ENCODE data around the gene HARS2. TPM values are rescaled to one million over a fixed set of nuclear protein-coding genes. Genes with fewer than 3 reads are reported as not detected.
"Not testable (repeated sequence)": the region's sequence is repeated elsewhere in the genome, so short reads cannot be mapped to it uniquely, and the experiment has no call there.

HARS2 gene
- total and polyA plus RNA-seq, 4 experiments from 2014 or later, result 17.8 to 67.5 (median 44.0) TPM

GRCh38 chr5:140700177-140701144 lies 9.2 kb downstream of the HARS2 start, which contains the start of gene ZMAT2:
Gene ZMAT2 (plus strand): TSS chr5:140700447. CDS start chr5:140700461, 14 bp downstream.
- peak within 1 kb of the TSS; percentile 48 to 91 for H3K4me3 ChIP-seq (ENCODE audit: low read length in 2 of 2)
- H3K27me3 ChIP-seq (ENCODE audit: insufficient read depth, low read length), result no peaks in the 10 kb centered on the region
- H3K27ac Mint-ChIP-seq, result peak within 1 kb of the TSS; percentile 91 to 99 (median 98)
- CTCF ChIA-PET (ENCODE audit: partially characterized antibody), result interaction anchor here (0.8 to 3.7 kb wide), 8 partner anchors 7 to 348 kb away, joined by 3 to 15 read pairs (median 3); partner anchors contain the start of genes IK and NDUFA2
- intact Hi-C loops (cut with micrococcal nuclease), result loop anchor here (1.0 to 10.0 kb wide), 8 partner anchors 9 to 596 kb away; partner anchors contain the start of genes ANKHD1, APBB3, HARS1 and HARS2
- H3K27ac ChIP-seq (ENCODE audit: low read depth, low read length), result peak within 1 kb of the TSS; percentile 80
- POLR2A ChIA-PET (ENCODE audit: partially characterized antibody), result interaction anchor here (0.7 to 4.7 kb wide), 11 partner anchors 10 to 1359 kb away, joined by 3 to 63 read pairs (median 5); partner anchors contain the start of genes ANKHD1, DND1, EIF4EBP3 and HARS1
- no peaks in the 10 kb centered on the region for H3K27me3 Mint-ChIP-seq
- peaks cover 18% of the 10 kb centered on the region for H3K4me1 ChIP-seq (ENCODE audit: insufficient read depth, low read length)
- no peaks in the 10 kb centered on the region for H3K9me3 ChIP-seq (ENCODE audit: control insufficient read depth in 1 of 2, low read length in 2 of 2)
- H3K9me3 Mint-ChIP-seq, result peaks cover 0 to 4% (median 0%) of the 10 kb centered on the region in 8 donors
- DNase-seq, result peak; percentile 89 to 98 (median 94)
- H3K36me3 Mint-ChIP-seq, result peaks cover 62 to 83% of the 10 kb centered on the region in 2 donors
- peak within 1 kb of the TSS; percentile 95 to 99 (median 98) for H3K4me3 Mint-ChIP-seq
- H3K36me3 ChIP-seq (ENCODE audit: insufficient read depth, low read length), result peaks cover 66% of the 10 kb centered on the region
- H3K4me1 Mint-ChIP-seq, result peaks cover 17 to 31% (median 23%) of the 10 kb centered on the region in 4 donors

GRCh38 chr5:140707812-140708211 lies 16.6 kb downstream of the HARS2 start:
- intact Hi-C loops (cut with micrococcal nuclease), result loop anchor here (10.0 kb wide), 1 partner anchor 603 kb away; no protein-coding TSS in a partner anchor

GRCh38 chr5:140708787-140709186 lies 17.5 kb downstream of the HARS2 start:
- H3K9me3 Mint-ChIP-seq; CTCF ChIA-PET (ENCODE audit: partially characterized antibody): not testable (repeated sequence)
- intact Hi-C loops (cut with micrococcal nuclease), result loop anchor here (10.0 kb wide), 1 partner anchor 604 kb away; no protein-coding TSS in a partner anchor

More at GRCh38 chr5:140707812-140708211, 16.6 kb downstream of the HARS2 start:
- ChIA-PET POLR2A (ENCODE audit: partially characterized antibody) (interaction anchor here (1.4 to 5.0 kb wide), 4 partner anchors 18 to 307 kb away, joined by 3 to 68 read pairs (median 32); partner anchors contain the start of genes ANKHD1, HARS1, HARS2 and IK), CTCF (ENCODE audit: partially characterized antibody) (interaction anchor here (0.6 to 0.7 kb wide), 2 partner anchors 18 to 305 kb away, joined by 4 read pairs; no protein-coding TSS in a partner anchor)
- peaks cover 33% of the 10 kb centered on the region for H3K36me3 ChIP-seq (ENCODE audit: insufficient read depth, low read length)
- H3K27ac Mint-ChIP-seq, result peak overlapping the region in 6 of 7 donors; percentile 1 to 79 (median 38)
- H3K27me3 Mint-ChIP-seq, result peaks cover 0 to 8% of the 10 kb centered on the region in 2 donors
- peaks cover 0 to 9% (median 3%) of the 10 kb centered on the region in 8 donors for H3K9me3 Mint-ChIP-seq
- no peak for DNase-seq
- no peak overlapping the region for H3K27ac ChIP-seq (ENCODE audit: low read depth, low read length)
- H3K9me3 ChIP-seq (ENCODE audit: control insufficient read depth in 1 of 2, low read length in 2 of 2), result no peaks in the 10 kb centered on the region
- no peak overlapping the region for H3K4me3 ChIP-seq (ENCODE audit: low read length in 2 of 2)
- no peaks in the 10 kb centered on the region for H3K27me3 ChIP-seq (ENCODE audit: insufficient read depth, low read length)
- H3K36me3 Mint-ChIP-seq, result peaks cover 37 to 54% of the 10 kb centered on the region in 2 donors
- H3K4me1 ChIP-seq (ENCODE audit: insufficient read depth, low read length), result peaks cover 19% of the 10 kb centered on the region
- H3K4me3 Mint-ChIP-seq, result peak overlapping the region in 2 of 8 donors; percentile 25 to 49
- peaks cover 11 to 28% (median 21%) of the 10 kb centered on the region in 4 donors for H3K4me1 Mint-ChIP-seq

GRCh38 chr5:140710899-140711552 lies 19.8 kb downstream of the HARS2 start:
- DNase-seq, result peak; percentile 86 to 95 (median 93)
- Mint-ChIP-seq H3K9me3 (peaks cover 0 to 9% (median 3%) of the 10 kb centered on the region in 8 donors), H3K27me3 (peaks cover 0 to 8% of the 10 kb centered on the region in 2 donors), H3K27ac (peak overlapping the region; percentile 97 to 100 (median 99)), H3K4me3 (peak overlapping the region; percentile 96 to 100 (median 99)), H3K36me3 (peaks cover 13 to 28% of the 10 kb centered on the region in 2 donors), H3K4me1 (peaks cover 15 to 32% (median 23%) of the 10 kb centered on the region in 4 donors)
- Histone ChIP-seq H3K27me3 (ENCODE audit: insufficient read depth, low read length) (no peaks in the 10 kb centered on the region), H3K27ac (ENCODE audit: low read depth, low read length) (peak overlapping the region; percentile 82), H3K4me1 (ENCODE audit: insufficient read depth, low read length) (peaks cover 19% of the 10 kb centered on the region), H3K9me3 (ENCODE audit: control insufficient read depth in 1 of 2, low read length in 2 of 2) (no peaks in the 10 kb centered on the region), H3K36me3 (ENCODE audit: insufficient read depth, low read length) (peaks cover 7% of the 10 kb centered on the region), H3K4me3 (ENCODE audit: low read length in 2 of 2) (peak overlapping the region; percentile 71 to 92)
- ChIA-PET CTCF (ENCODE audit: partially characterized antibody) (interaction anchor here (1.1 to 2.6 kb wide), 17 partner anchors 10 to 609 kb away, joined by 3 to 23 read pairs (median 4); partner anchors contain the start of genes CD14, EIF4EBP3, IK and NDUFA2), POLR2A (ENCODE audit: partially characterized antibody) (interaction anchor here (0.6 to 5.2 kb wide), 29 partner anchors 9 to 1417 kb away, joined by 3 to 68 read pairs (median 5); partner anchors contain the start of genes ANKHD1, APBB3, CD14 and EIF4EBP3)
- intact Hi-C loops (cut with micrococcal nuclease), result loop anchor here (1.0 to 2.0 kb wide), 7 partner anchors 11 to 536 kb away; partner anchors contain the start of genes ANKHD1, CYSTM1, HARS1 and HARS2

More at GRCh38 chr5:140708787-140709186, 17.5 kb downstream of the HARS2 start:
- peaks cover 30 to 47% of the 10 kb centered on the region in 2 donors for H3K36me3 Mint-ChIP-seq
- Histone ChIP-seq H3K4me1 (ENCODE audit: insufficient read depth, low read length) (peaks cover 19% of the 10 kb centered on the region), H3K36me3 (ENCODE audit: insufficient read depth, low read length) (peaks cover 27% of the 10 kb centered on the region)
- peaks cover 14 to 32% (median 23%) of the 10 kb centered on the region in 4 donors for H3K4me1 Mint-ChIP-seq
- POLR2A ChIA-PET (ENCODE audit: partially characterized antibody), result interaction anchor here (1.4 to 5.2 kb wide), 6 partner anchors 7 to 308 kb away, joined by 3 to 68 read pairs (median 59); partner anchors contain the start of genes ANKHD1, HARS1, HARS2 and IK
- not testable (repeated sequence) for H3K4me3 ChIP-seq (ENCODE audit: low read length in 2 of 2); H3K27ac ChIP-seq (ENCODE audit: low read depth, low read length); H3K27me3 Mint-ChIP-seq; H3K27me3 ChIP-seq (ENCODE audit: insufficient read depth, low read length); DNase-seq; H3K9me3 ChIP-seq (ENCODE audit: control insufficient read depth in 1 of 2, low read length in 2 of 2)
- H3K4me3 Mint-ChIP-seq, result peak overlapping the region in 2 of 8 donors; percentile 65 to 99
- H3K27ac Mint-ChIP-seq, result peak overlapping the region in 2 of 7 donors; percentile 73 to 100

- H3K27me3 Mint-ChIP-seq, result peaks cover 0 to 8% of the 10 kb centered on the region in 2 donors
- Histone ChIP-seq H3K27ac (ENCODE audit: low read depth, low read length) (peak overlapping the region; percentile 82), H3K4me1 (ENCODE audit: insufficient read depth, low read length) (peaks cover 19% of the 10 kb centered on the region), H3K9me3 (ENCODE audit: control insufficient read depth in 1 of 2, low read length in 2 of 2) (no peaks in the 10 kb centered on the region), H3K27me3 (ENCODE audit: insufficient read depth, low read length) (no peaks in the 10 kb centered on the region), H3K4me3 (ENCODE audit: low read length in 2 of 2) (no peak overlapping the region), H3K36me3 (ENCODE audit: insufficient read depth, low read length) (no peaks in the 10 kb centered on the region)
- no peak for DNase-seq
- ChIA-PET POLR2A (ENCODE audit: partially characterized antibody) (interaction anchor here (0.9 to 5.2 kb wide), 18 partner anchors 8 to 1418 kb away, joined by 3 to 68 read pairs (median 10); partner anchors contain the start of genes ANKHD1, APBB3, CD14 and EIF4EBP3), CTCF (ENCODE audit: partially characterized antibody) (interaction anchor here (1.0 to 2.6 kb wide), 13 partner anchors 9 to 353 kb away, joined by 3 to 23 read pairs (median 5); partner anchors contain the start of genes CD14, EIF4EBP3, IK and NDUFA2)
- H3K4me3 Mint-ChIP-seq, result peak overlapping the region; percentile 53 to 100 (median 96)
- H3K27ac Mint-ChIP-seq, result peak overlapping the region; percentile 91 to 100 (median 98)
- H3K36me3 Mint-ChIP-seq, result peaks cover 7 to 22% of the 10 kb centered on the region in 2 donors
- H3K4me1 Mint-ChIP-seq, result peaks cover 14 to 32% (median 22%) of the 10 kb centered on the region in 4 donors
- H3K9me3 Mint-ChIP-seq, result peaks cover 0 to 9% (median 3%) of the 10 kb centered on the region in 8 donors
- intact Hi-C loops (cut with micrococcal nuclease), result loop anchor here (1.0 to 2.0 kb wide), 7 partner anchors 11 to 537 kb away; partner anchors contain the start of genes ANKHD1, CYSTM1, HARS1 and HARS2
Observed at GRCh38 chr5:140711794-140712193, 20.5 kb downstream of the HARS2 start.

All from CD4-positive, alpha-beta memory T cell (primary cell).